Liver (tissue), 9 donors: ENCODE results near the gene ETFDH. TPM values are rescaled to one million over a fixed set of nuclear protein-coding genes. Genes with fewer than 3 reads are reported as not detected.

ENCODE experiments used
- DNase-seq: peaks from one replicate; pipeline ENCODE4 v3.0.0-alpha.2; 2017; ENCODE audit warnings: low spot score
- H3K27ac ChIP-seq, 2 donors: one replicate each; pipeline ENCODE4 v1.7.0; 2013; ENCODE audit warnings: inconsistent platforms in 2 of 2, low read length in 2 of 2, control low read depth in 1 of 2, low read depth in 1 of 2, mild to moderate bottlenecking in 1 of 2
- H3K27me3 ChIP-seq, 4 donors: one replicate each; pipeline versions ENCODE4 v1.6.1 to v1.7.0; 2013; ENCODE audit warnings: low read length in 3 of 4, inconsistent platforms in 1 of 4, mild to moderate bottlenecking in 1 of 4, moderate library complexity in 1 of 4; ENCODE audit not compliant: control insufficient read depth in 4 of 4, insufficient read depth in 4 of 4
- H3K36me3 ChIP-seq, 4 donors: one replicate each; pipeline versions ENCODE4 v1.6.1 to v1.7.0; 2013; ENCODE audit warnings: low read length in 3 of 4, mild to moderate bottlenecking in 3 of 4, low read depth in 1 of 4, moderate library complexity in 1 of 4; ENCODE audit not compliant: control insufficient read depth in 4 of 4, insufficient read depth in 3 of 4
- H3K4me1 ChIP-seq, 4 donors: one replicate each; pipeline versions ENCODE4 v1.6.1 to v1.7.0; 2013; ENCODE audit warnings: low read length in 3 of 4, mild to moderate bottlenecking in 3 of 4, moderate library complexity in 1 of 4; ENCODE audit not compliant: control insufficient read depth in 4 of 4, insufficient read depth in 4 of 4
- H3K4me3 ChIP-seq, 3 donors: one replicate each; pipeline versions ENCODE4 v1.6.1 to v1.7.0; 2013; ENCODE audit warnings: low read length in 3 of 3, control low read depth in 1 of 3, low read depth in 1 of 3, mild to moderate bottlenecking in 1 of 3
- H3K9ac ChIP-seq, 2 donors: one replicate each; pipeline ENCODE4 v1.7.0; 2013; ENCODE audit warnings: low read length in 2 of 2, mild to moderate bottlenecking in 2 of 2, moderate library complexity in 2 of 2, control low read depth in 1 of 2, low read depth in 1 of 2
- H3K9me3 ChIP-seq, 4 donors: one replicate each; pipeline versions ENCODE4 v1.6.1 to v1.7.0; 2013; ENCODE audit warnings: low read length in 3 of 4; ENCODE audit not compliant: control insufficient read depth in 4 of 4
- ATF3 ChIP-seq: IDR thresholded peaks from 2 replicates; pipeline ENCODE4 v1.6.1; 2016; ENCODE audit warnings: antibody characterized with exemption
- CTCF ChIP-seq: fragments of 150-350 bp; IDR thresholded peaks from 2 replicates; pipeline ENCODE4 v1.5.1; 2017; ENCODE audit warnings: improper control_type of control experiment, low read depth, low read length; ENCODE audit not compliant: missing input control
- EGR1 ChIP-seq, 2 donors: IDR thresholded peaks; 2 replicates each; pipeline ENCODE4 v1.6.1; 2016 to 2018; ENCODE audit warnings: antibody characterized with exemption in 2 of 2, low read depth in 2 of 2
- FOXA1 ChIP-seq: IDR thresholded peaks from 2 replicates; pipeline ENCODE4 v1.6.1; 2016; ENCODE audit warnings: antibody characterized with exemption
- GABPA ChIP-seq, 2 donors: IDR thresholded peaks in 1 of 2; conservative IDR thresholded peaks in 1 of 2; 2 replicates each; pipeline ENCODE4 v1.6.1; 2016; ENCODE audit warnings: antibody characterized with exemption in 2 of 2, mild to moderate bottlenecking in 1 of 2, moderate library complexity in 1 of 2
- HNF4A ChIP-seq, 2 donors: conservative IDR thresholded peaks; 2 replicates each; pipeline ENCODE4 v1.6.1; 2016; ENCODE audit warnings: antibody characterized with exemption in 2 of 2, mild to moderate bottlenecking in 2 of 2
- HNF4G ChIP-seq: IDR thresholded peaks from 2 replicates; pipeline ENCODE4 v1.6.1; 2016; ENCODE audit warnings: antibody characterized with exemption
- MAX ChIP-seq: IDR thresholded peaks from 2 replicates; pipeline ENCODE4 v1.6.1; 2016; ENCODE audit warnings: antibody characterized with exemption
- NR2F2 ChIP-seq: IDR thresholded peaks from 2 replicates; pipeline ENCODE4 v1.6.1; 2016; ENCODE audit warnings: antibody characterized with exemption
- RAD21 ChIP-seq, 2 donors: IDR thresholded peaks; 2 replicates each; pipeline ENCODE4 v1.6.1; 2016; ENCODE audit warnings: antibody characterized with exemption in 2 of 2, mild to moderate bottlenecking in 2 of 2
- REST ChIP-seq: IDR thresholded peaks from 2 replicates; pipeline ENCODE4 v1.6.1; 2016; ENCODE audit warnings: antibody characterized with exemption, mild to moderate bottlenecking
- RXRA ChIP-seq, 2 donors: IDR thresholded peaks; 2 replicates each; pipeline ENCODE4 v1.6.1; 2017 to 2018; ENCODE audit warnings: antibody characterized with exemption in 2 of 2, mild to moderate bottlenecking in 1 of 2
- SP1 ChIP-seq: IDR thresholded peaks from 2 replicates; pipeline ENCODE4 v1.6.1; 2018; ENCODE audit warnings: antibody characterized with exemption, mild to moderate bottlenecking
- TAF1 ChIP-seq: conservative IDR thresholded peaks from 2 replicates; pipeline ENCODE4 v1.6.1; 2016; ENCODE audit warnings: antibody characterized with exemption, mild to moderate bottlenecking
- YY1 ChIP-seq: IDR thresholded peaks from 2 replicates; pipeline ENCODE4 v1.6.1; 2016; ENCODE audit warnings: antibody characterized with exemption, mild to moderate bottlenecking
- ZBTB33 ChIP-seq: IDR thresholded peaks from 2 replicates; pipeline ENCODE4 v1.6.1; 2016; ENCODE audit warnings: antibody characterized with exemption
- WGBS: extraction: QIAGEN DNeasy Blood & Tissue Kit; methylation state at CpG from one replicate; pipeline ENCODE4 v1.1.7; 2013; 5-methylcytosine and 5-hydroxymethylcytosine counted together
- polyA plus RNA-seq, 2 donors: library from polyadenylated mRNA; stranded (reverse) in 1 of 2; unstranded in 1 of 2; fragments of 200-250 nt in 1 of 2; fragments of >200 nt in 1 of 2; fragmentation: Nextera tagmentation in 1 of 2; extraction: Ambion mirVana in 1 of 2; gene quantifications; one replicate each; pipeline versions ENCODE4 v1.2.1 to v1.2.3, GENCODE V29; 2013 to 2015
- total RNA-seq, 2 donors: library from RNA; depleted of rRNA; stranded (reverse); fragments of >200 nt; gene quantifications; one replicate each; pipeline ENCODE4 v1.2.3, GENCODE V29; 2014
- donor health status: healthy.
- donor health status: healthy.
- donor health status: healthy.
- donor health status: healthy.
- donor health status: healthy.

ETFDH gene
- total and polyA plus RNA-seq, 4 donors = 40.7 to 151 (median 117) TPM

- Histone ChIP-seq H3K9ac (peak overlapping the region; percentile 63 to 88), H3K9me3 (no peaks in the 10 kb centered on the region), H3K36me3 (peaks cover 2 to 27% (median 23%) of the 10 kb centered on the region in 4 donors), H3K27ac (peak overlapping the region; percentile 81 to 90), H3K27me3 (no peaks in the 10 kb centered on the region), H3K4me1 (peaks cover 0 to 18% (median 6%) of the 10 kb centered on the region in 4 donors), H3K4me3 (peak overlapping the region; percentile 75 to 93 (median 89))
- 9% methylated on average over 16 of the region's 16 CpGs for WGBS
- TF ChIP-seq CTCF (no peak), MAX (peak; percentile 40)
- no peak for DNase-seq
Measured at GRCh38 chr4:158722291-158722916, 50.3 kb downstream of the ETFDH start.

DNA sequence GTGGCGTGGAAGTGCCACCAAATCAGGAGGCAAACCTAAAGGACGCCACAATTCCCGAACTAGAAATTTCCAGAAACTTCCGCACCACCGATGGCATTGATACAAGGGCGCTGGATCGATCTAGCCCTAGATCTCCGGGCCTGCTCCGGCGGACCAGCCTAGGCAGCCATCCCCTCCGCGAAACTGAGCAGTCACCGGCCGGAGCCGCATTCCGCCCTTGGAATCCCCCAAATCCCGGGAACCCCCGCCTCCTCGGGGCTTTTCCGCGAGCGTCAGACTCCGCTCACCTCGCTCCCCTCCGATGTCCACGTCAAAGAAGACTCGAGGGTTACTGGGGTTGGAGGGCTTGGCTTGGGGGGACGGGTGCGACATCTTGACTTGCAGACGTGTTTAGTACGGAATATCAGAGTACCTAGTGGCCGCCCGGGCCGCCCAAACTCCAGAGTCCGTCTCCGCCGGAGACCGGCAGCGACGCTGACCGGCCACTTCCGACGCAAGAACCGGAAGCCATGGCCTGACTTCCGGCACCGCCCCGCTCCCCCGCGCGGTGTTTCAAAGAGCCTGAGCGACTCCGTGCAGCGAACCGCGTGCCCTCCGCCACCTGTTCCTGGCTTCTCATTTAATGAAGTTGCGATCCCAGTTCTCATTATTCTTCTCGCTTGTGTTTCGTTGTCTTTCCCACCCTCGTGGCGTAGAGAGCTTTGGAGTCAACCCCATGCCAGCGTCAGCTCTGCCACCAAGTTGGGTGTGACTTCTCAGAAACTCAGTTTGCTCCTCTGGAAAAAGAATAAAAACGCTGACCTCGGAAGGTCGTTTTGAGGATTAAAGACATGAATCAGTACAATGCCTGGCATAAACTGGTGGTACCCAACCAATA is 51.1 kb downstream of the ETFDH start, which contains the start of gene PPID:
Gene PPID, minus strand, starts transcription at position 480 of the 877 bp plus-strand sequence. Its CDS starts 108 bp downstream, at position 372.
- Histone ChIP-seq H3K9ac (peak within 1 kb of the TSS; percentile 63 to 88), H3K27me3 (no peaks in the 10 kb centered on the region), H3K4me3 (peak within 1 kb of the TSS; percentile 75 to 93 (median 89)), H3K27ac (peak within 1 kb of the TSS; percentile 81 to 90), H3K9me3 (no peaks in the 10 kb centered on the region), H3K4me1 (peaks cover 0 to 18% (median 6%) of the 10 kb centered on the region in 4 donors), H3K36me3 (peaks cover 0 to 23% (median 18%) of the 10 kb centered on the region in 4 donors)
- TF ChIP-seq EGR1 (IDR thresholded peaks at IDR 0.05; ENCODE audit: low read depth in 2 of 2) = peak; percentile 36 to 61
- peak; percentile 36 for TF ChIP-seq ZBTB33
- TF ChIP-seq CTCF = no peak
- TF ChIP-seq NR2F2 = peak; percentile 5
- TF ChIP-seq RXRA (IDR thresholded peaks at IDR 0.05) = no peak
- peak; percentile 52 to 84 for TF ChIP-seq HNF4A (conservative IDR thresholded peaks at IDR 0.05)
- no peak for TF ChIP-seq ATF3
- TF ChIP-seq RAD21 (IDR thresholded peaks at IDR 0.05) = peak in 1 of 2 donors; percentile 42
- TF ChIP-seq HNF4G = no peak
- peak; percentile 81 for TF ChIP-seq TAF1
- peak; percentile 92 for TF ChIP-seq YY1
- no peak for TF ChIP-seq FOXA1
- peak; percentile 93 for TF ChIP-seq MAX
- peak; percentile 81 for TF ChIP-seq REST
- TF ChIP-seq SP1 = peak; percentile 44
- TF ChIP-seq GABPA (IDR thresholded peaks at IDR 0.05 in 1 of 2, conservative IDR thresholded peaks at IDR 0.05 in 1 of 2) = peak; percentile 91 to 97
- under 1% methylated on average over 65 of the region's 65 CpGs for WGBS
- peak; percentile 90 for DNase-seq
